CD4-positive, alpha-beta T cell treated with Interleukin-4 for 1 hour (primary cell): ENCODE results near the gene BORCS5.

Source experiments
- DNase-seq, 2 donors: peaks; one replicate each; pipeline ENCODE4 v3.0.0-alpha.2; 2020 to 2022

BORCS5 gene

DNA sequence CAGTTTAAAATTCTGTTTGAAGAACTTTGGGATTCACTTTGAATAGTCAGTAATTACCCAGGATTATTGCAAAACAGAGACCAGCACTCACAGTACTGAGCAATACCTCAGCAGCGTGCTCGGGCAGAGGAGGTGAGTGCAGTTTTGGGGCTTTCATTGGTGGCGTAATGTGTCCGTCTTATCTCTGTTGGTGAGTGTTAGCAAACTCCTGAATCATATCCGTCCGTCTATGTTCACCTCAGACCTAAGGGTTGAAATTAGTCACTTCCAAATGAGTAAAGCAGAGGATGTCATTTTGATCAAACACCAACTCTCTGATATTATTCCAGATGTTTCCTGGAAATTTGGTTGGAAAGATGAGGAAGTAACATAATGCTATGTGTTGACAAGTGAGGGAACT is 82.8 kb downstream of the BORCS5 start:
- DNase-seq: peak; percentile 67 to 68

- DNase-seq: no peak
Observed at GRCh38 chr12:12440784-12441428, 84.0 kb downstream of the BORCS5 start.

- no peak for DNase-seq
Observed at GRCh38 chr12:12441429-12441807, 84.5 kb downstream of the BORCS5 start.

GRCh38 chr12:12441843-12442461 is 85.1 kb downstream of the BORCS5 start:
- DNase-seq: peak; percentile 69 to 86

- no peak for DNase-seq
Observed at GRCh38 chr12:12442548-12443071, 85.7 kb downstream of the BORCS5 start.

DNA sequence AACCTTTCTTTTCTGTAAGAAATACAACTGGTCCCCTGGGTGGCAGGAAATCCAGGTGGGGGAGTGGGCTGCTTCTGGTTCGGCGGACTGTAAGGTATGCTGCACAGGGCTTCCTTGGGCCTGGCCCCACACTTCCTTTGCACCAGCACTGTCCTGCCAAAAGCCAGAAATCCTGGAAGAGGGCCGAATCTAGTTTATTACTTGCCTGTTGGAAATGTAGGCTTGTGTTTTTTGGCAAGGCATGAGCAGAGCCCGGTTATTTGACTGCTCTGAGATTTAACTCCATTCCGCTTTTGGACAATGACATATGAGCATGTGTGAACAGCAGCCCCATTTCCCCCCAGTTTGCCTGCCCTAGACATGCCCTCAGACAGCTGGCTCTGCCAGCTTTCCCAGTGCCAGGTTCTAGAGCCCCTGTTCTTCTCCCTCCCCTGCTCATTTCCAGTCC is 86.6 kb downstream of the BORCS5 start:
- no peak for DNase-seq

- DNase-seq: peak; percentile 18 to 57
Observed at GRCh38 chr12:12445165-12445881, 88.4 kb downstream of the BORCS5 start.

DNA sequence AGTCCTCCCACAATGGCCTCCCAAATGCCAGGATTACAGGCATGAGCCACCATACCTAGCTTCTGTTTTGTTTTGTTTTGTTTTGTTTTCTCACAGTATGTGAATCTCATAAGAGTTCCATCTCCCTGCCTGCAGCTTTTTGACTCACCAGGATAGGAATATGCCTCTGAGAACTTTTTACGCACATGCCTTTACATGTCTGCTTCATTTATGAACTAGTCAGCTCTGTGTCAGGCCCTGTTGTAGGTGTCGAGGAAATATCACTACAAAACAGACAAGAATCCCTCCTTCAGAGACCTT is 89.0 kb downstream of the BORCS5 start:
- DNase-seq: no peak

- no peak for DNase-seq
Observed at GRCh38 chr12:12446786-12447185, 89.9 kb downstream of the BORCS5 start.

DNA sequence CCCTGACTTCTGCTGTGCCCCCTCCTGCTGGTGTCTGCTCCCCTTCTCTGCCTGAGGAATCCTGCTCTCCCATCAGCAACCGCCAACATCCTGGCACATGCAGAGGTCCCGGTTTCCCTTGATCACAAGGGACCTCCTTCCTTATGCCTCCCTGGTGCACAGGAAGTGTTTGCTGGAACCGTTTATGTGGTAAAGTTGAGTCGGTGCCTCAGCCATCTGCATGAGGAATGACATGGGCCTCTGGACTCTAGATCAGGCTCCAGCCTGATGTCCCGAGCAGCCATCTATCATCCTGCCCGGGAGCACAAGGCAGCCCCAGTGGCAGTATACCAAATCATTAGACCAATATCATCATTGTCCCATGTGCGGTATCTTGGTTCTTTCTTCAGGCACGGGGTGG is 90.4 kb downstream of the BORCS5 start:
- DNase-seq: no peak

DNA sequence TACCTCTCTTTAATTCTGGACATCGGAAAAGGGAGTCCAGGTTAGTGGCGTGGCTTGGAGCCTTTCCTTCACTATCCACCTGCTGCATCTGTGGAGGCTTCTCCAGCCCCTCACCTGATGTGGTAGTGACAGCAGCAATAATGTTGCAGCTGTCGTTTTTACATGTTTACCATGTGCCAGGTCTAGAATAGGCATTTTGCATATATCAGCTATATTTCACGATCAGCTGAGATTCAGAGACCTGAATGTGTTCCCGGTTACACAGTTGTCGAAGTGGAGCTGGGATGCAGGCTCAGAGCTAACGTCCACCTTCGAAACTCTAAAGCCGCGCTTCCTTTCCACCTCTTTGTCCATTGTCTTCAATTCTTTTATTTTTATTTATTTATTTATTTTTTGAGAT is 91.0 kb downstream of the BORCS5 start:
- DNase-seq: no peak

- DNase-seq: peak in 1 of 2 donors; percentile 66
Observed at GRCh38 chr12:12449533-12450025, 92.7 kb downstream of the BORCS5 start.

GRCh38 chr12:12450043-12450471 is 93.2 kb downstream of the BORCS5 start:
- no peak for DNase-seq

- DNase-seq: no peak
Observed at GRCh38 chr12:12451098-12451497, 94.2 kb downstream of the BORCS5 start.

DNA sequence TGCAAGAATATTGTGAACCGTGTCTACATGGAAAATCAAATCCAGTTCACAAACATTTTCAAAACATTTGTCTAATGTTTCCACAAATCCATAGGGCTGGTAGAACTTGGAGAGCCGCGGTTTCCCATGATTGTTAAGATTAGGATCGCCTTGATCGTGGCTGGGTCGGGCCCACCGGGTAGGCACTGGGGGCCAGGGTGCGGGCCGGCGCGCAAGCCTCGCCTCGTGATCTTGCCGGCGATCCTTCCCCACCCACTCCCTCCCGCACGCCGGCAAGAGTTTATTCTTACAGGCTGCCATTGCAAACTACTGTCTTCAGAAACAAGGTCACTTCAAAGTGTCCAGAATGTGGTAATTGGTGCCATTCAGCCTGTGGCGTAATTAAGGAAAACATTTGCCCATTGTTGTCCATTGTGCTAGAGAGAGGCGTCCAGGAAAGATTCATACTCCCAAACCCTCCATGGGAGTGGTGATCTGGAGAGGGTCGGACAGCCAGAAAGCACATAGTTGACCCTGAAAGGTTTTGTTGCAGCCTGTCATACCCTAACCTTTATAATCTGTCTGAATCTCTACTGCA is 95.5 kb downstream of the BORCS5 start:
- no peak for DNase-seq

DNA sequence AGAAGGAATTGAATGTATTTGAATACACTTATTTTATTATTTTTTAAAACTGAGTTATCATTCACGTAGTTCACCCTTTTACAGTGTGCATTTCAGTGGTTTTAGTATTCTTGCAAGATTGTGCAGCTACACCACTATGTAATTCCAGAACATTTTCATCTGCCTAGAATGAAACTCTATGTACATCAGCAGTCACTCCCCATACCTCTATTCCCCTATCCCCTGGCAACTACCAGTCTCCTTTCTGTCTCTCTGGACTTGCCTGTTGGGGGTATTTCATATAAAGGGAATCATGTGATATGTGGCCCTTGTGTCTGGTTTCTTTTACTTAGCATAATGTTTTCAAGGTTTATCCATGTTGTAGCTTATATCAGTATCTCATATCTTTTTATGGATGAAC is 96.8 kb downstream of the BORCS5 start:
- no peak for DNase-seq

GRCh38 chr12:12454315-12454714 is 97.4 kb downstream of the BORCS5 start:
- DNase-seq: no peak

- peak in 1 of 2 donors; percentile 70 for DNase-seq
Observed at GRCh38 chr12:12456637-12457036, 99.8 kb downstream of the BORCS5 start.

DNA sequence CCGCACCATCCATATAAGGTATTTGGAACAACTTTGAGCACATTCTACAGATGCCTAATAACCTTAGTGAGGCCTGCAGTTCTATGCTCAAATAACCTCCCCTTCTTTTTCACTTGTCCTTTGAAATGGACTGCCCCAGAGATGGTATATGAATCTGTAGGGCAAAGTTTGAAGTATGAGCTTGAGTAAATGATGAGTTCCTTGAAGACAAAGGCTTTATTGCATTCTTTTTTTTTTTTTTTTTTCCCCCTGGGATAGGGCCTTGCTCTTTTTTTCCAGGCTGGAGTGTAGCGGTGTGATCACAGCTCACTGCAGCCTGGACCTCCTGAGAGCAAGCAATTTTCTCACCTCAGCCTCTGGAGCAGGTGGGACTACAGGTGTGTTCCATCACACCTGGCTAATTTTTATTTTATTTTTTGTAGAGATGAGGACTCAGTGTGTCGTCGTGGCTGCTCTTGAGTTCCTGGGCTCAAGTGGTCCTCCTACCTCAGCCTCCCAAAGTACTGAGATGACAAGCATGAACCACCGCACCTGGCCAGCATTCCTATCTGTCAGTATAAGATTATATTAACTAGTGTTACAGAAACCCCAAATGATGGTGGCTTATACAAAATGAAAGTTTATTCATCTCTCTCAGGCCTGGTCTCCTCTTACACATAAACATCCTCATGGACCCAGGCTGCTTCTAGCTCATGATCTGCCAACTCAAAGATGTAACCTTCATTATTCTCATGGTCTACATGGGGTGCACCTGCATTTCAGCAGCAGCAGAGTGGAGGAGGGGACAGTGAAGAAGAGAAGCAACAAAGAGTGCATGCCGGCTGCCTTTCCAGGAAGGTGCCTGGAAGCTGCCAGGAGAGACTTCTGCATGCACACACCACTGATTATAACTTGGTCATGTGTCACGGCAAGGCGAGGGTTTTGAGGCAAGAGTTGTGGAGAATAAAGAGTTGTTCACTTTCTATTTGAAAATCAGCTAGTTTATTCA is 104.4 kb downstream of the BORCS5 start:
- DNase-seq: no peak

- no peak for DNase-seq
Observed at GRCh38 chr12:12461923-12462315, 105.0 kb downstream of the BORCS5 start.

DNA sequence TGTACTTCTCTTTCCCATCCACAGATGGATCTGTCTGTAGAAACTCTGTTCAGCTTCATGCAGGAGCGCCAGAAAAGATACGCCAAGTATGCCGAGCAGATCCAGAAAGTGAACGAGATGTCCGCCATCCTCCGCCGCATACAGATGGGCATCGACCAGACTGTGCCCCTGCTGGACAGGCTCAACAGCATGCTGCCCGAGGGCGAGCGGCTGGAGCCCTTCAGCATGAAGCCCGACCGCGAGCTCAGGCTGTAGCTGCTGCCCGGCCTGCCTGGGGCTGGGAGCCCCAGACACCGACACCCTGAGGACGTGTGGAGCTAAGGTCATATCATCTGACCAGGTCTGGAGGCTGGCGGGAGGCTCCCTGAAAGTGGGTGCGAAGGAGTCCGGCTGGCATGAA is 108.6 kb downstream of the BORCS5 start:
- DNase-seq: no peak

- peak; percentile 87 to 90 for DNase-seq
Observed at GRCh38 chr12:12466157-12466556, 109.3 kb downstream of the BORCS5 start.
